Measurements from ENCODE around the gene EOLA2.
"Not testable (repeated sequence)": the region's sequence is repeated elsewhere in the genome, so short reads cannot be mapped to it uniquely, and the experiment has no call there.

DNA sequence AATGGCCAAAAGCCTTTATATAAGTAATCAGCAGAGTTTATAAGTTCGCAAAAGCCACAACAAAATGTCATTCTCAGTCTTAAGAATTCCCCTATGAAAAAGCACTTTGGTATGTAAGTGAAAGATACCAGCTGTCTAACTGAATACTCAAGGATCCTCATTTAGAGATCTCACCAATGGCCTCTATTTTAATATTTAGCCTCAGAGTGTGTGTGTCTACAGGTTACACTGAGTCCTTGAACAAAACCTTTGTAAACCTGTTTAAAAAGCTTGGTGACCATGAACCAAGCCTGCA, 10.4 kb downstream of the EOLA2 start:
- TF ChIP-seq ZNF565 (CRISPR knock-in tag; conservative IDR thresholded peaks at IDR 0.05; ENCODE audit: low read depth); PATZ1 (CRISPR knock-in tag; IDR thresholded peaks at IDR 0.05; ENCODE audit: borderline replicate concordance); RARB (CRISPR knock-in tag; IDR thresholded peaks at IDR 0.05); GLIS3 (CRISPR knock-in tag; IDR thresholded peaks at IDR 0.05); ARNTL (CRISPR knock-in tag; IDR thresholded peaks at IDR 0.05; ENCODE audit: borderline replicate concordance, low read depth): not testable (repeated sequence)

Data from SK-N-SH treated with all-trans-retinoic acid at 6 μM for 48 hours (cell line).